Choroid plexus epithelial cell (primary cell): Measurements from ENCODE around the gene IRAG1.

Source experiments
- DNase-seq: peaks from one replicate; pipeline ENCODE4 v3.0.0-alpha.2; 2010; ENCODE audit warnings: low read depth
- H3K4me3 ChIP-seq: 2 replicates; pipeline ENCODE4 v1.5.1; 2011; ENCODE audit warnings: low read depth, mild to moderate bottlenecking, control low read depth, low read length, moderate library complexity
- CTCF ChIP-seq: conservative IDR thresholded peaks from 2 replicates; pipeline ENCODE4 v1.5.1; 2011; ENCODE audit warnings: low read depth, mild to moderate bottlenecking, control low read depth, inconsistent platforms, low read length, moderate library complexity

Gene IRAG1

DNA sequence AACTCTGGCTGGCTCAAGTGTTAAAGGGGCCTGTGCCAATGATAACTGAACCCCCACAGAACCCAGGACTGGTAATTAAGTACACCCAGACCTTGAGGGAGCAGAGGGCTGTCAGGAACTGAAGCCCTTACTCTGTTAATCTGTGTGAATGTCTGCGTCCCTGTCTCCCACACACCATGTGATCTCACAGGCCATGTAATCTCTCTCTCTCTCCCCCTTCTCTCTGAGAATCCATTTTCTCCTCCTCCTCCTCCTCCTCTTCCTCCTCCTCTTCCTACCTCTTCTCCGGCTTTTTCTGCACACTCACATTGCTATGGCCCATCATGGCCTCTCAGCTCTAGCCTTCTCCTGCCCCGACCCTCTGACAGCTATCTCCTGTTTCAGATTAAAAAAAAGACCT, 14.6 kb upstream of the IRAG1 start:
- TF ChIP-seq CTCF, result no peak
- DNase-seq, result no peak
- no peak overlapping the region for H3K4me3 ChIP-seq

DNA sequence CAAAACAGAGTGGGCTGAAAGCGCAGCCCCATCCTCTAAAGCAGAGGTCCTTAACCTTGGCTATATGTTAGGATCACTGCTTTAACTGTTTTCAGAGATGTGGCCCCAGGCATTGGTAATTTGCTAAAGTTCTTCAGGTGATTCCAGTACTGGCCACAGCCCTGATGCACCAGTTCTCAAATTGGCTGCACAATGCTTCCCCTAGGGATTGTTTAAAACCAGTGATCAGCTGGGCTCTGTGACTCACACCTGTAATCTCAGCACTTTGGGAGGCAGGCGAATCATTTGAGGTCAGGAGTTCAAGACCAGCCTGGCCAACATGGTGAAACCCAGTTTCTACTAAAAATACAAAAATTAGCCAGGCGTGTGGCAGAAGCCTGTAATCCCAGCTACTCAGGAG, 8.4 kb upstream of the IRAG1 start:
- no peak overlapping the region for H3K4me3 ChIP-seq
- no peak for DNase-seq
- TF ChIP-seq CTCF, result no peak

- no peak for TF ChIP-seq CTCF
- no peak overlapping the region for H3K4me3 ChIP-seq
- DNase-seq, result no peak
These were observed 5.5 kb upstream of the IRAG1 start for GRCh38 chr11:10699072-10699471.

GRCh38 chr11:10697323-10697620, 3.7 kb upstream of the IRAG1 start:
- H3K4me3 ChIP-seq, result no peak overlapping the region
- no peak for TF ChIP-seq CTCF
- DNase-seq, result no peak

DNA sequence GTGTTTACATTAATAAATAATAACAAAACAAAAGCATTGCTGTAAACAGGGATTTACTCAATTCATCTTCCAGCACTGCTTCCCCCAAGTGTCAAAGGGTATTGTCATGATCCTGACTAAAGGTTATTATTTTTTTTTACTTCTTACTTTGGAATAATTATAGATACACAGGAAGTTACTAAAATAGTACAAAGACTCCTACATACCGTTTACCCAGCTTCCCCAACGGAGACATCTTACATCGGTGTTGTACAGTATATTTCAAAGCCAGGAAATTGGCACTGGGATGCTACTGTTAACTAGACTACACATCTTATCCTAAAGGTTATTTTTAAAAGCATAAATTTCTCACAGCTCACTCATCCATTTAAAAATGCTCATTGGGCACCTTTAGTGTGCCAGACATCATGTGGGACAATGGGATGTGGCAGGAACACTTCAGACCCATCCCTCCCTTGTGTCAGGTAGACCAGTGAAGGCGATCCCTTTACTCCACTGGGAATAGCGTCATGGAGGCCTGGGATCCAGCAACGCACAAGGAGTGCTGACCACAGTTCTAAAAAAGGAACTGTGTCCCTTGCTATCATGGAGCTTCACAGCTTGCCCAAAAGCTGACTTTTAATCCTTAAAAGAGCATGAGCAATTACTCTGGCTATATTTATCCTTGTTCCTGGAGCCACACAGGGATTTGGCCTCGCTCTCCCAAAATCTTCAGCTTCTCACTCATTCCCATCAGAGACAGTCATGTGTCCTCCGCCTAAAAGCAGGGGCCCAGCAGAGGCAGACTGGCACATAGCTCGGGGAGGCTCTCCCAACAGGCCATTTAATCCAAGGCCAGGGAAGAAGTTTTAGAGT, 3.1 kb upstream of the IRAG1 start:
- H3K4me3 ChIP-seq, result no peak overlapping the region
- TF ChIP-seq CTCF, result no peak
- no peak for DNase-seq

DNA sequence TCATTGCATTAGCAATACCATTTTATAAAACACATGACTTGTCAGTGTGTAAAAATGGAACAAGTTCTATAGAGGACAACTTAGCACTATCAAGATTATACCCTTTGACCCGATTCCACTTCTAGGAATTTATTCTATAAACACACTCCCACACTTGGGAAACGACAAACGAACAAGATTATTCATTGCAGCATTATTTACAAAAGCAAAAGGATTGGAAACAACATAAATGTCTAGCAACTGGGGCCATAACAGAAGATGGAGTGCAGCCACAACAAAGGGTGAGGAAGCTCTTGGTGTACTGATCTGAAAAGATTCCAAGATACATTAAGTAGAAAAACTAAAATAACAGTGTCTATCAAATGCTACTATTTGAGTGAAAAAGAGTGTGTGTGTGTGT, 2.3 kb upstream of the IRAG1 start:
- no peak for TF ChIP-seq CTCF
- no peak for DNase-seq
- H3K4me3 ChIP-seq, result no peak overlapping the region

- no peak overlapping the region for H3K4me3 ChIP-seq
- DNase-seq, result no peak
- TF ChIP-seq CTCF, result peak; percentile 24
These were observed 1.1 kb upstream of the IRAG1 start for GRCh38 chr11:10694486-10695239.
